ENCODE results near the gene DNM3.
"Not testable (repeated sequence)": the region's sequence is repeated elsewhere in the genome, so short reads cannot be mapped to it uniquely, and the experiment has no call there.

Gene DNM3

GRCh38 chr1:172421974-172422604 is 580.8 kb downstream of the DNM3 start:
- DNase-seq (ENCODE audit: low read depth), result no peak

GRCh38 chr1:172423336-172423735 is 582.0 kb downstream of the DNM3 start:
- DNase-seq (ENCODE audit: low read depth), result no peak

- DNase-seq (ENCODE audit: low read depth), result no peak
Observed at GRCh38 chr1:172425339-172425738, 584.0 kb downstream of the DNM3 start.

GRCh38 chr1:172427191-172427590 is 585.9 kb downstream of the DNM3 start:
- no peak for DNase-seq (ENCODE audit: low read depth)

DNA sequence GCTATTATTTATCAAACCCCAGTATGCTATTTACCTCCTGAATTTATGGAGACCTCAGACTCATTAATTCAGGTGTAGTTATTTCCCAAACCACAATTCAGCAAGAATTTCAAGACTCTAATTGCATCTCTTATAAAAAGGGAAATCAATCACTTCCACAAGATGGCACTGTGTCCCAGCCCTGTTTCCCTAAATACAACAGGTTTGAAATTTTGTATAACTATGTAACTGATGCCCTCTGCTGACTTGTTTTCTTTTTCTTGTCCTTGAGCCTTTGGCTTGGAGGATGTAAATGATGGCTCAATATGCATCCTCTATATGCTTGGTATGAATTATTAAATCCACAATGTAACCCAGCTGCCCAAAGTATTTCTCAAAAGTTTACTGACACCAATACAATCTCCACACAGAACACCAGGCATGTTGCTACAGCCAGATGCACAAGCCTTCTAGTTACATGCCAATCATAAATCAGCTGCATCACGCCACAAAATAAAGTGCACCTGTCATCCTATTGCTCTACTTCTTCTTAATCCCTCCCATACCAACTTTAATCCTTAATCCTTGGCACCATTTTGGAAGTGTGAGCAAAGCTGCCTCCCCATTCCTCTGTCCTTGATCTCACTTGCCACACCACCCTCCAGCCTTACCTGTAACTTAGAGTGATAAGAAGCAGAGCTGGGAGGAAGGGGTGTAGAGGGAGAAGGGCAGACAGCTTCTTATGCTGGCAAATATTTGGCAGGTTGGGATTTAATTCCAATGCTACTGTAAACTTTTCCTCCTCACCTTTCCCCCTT is 588.2 kb downstream of the DNM3 start:
- peak; percentile 80 for DNase-seq (ENCODE audit: low read depth)

GRCh38 chr1:172430128-172430454 is 588.8 kb downstream of the DNM3 start:
- no peak for DNase-seq (ENCODE audit: low read depth)

GRCh38 chr1:172431204-172431603 is 589.9 kb downstream of the DNM3 start:
- no peak for DNase-seq (ENCODE audit: low read depth)

GRCh38 chr1:172431721-172432192 is 590.5 kb downstream of the DNM3 start:
- DNase-seq (ENCODE audit: low read depth), result no peak

GRCh38 chr1:172437183-172437582 is 595.9 kb downstream of the DNM3 start:
- not testable (repeated sequence) for DNase-seq (ENCODE audit: low read depth)

GRCh38 chr1:172442404-172442803 is 601.1 kb downstream of the DNM3 start:
- no peak for DNase-seq (ENCODE audit: low read depth)

- no peak for DNase-seq (ENCODE audit: low read depth)
Observed at GRCh38 chr1:172442843-172443565, 601.7 kb downstream of the DNM3 start.

DNA sequence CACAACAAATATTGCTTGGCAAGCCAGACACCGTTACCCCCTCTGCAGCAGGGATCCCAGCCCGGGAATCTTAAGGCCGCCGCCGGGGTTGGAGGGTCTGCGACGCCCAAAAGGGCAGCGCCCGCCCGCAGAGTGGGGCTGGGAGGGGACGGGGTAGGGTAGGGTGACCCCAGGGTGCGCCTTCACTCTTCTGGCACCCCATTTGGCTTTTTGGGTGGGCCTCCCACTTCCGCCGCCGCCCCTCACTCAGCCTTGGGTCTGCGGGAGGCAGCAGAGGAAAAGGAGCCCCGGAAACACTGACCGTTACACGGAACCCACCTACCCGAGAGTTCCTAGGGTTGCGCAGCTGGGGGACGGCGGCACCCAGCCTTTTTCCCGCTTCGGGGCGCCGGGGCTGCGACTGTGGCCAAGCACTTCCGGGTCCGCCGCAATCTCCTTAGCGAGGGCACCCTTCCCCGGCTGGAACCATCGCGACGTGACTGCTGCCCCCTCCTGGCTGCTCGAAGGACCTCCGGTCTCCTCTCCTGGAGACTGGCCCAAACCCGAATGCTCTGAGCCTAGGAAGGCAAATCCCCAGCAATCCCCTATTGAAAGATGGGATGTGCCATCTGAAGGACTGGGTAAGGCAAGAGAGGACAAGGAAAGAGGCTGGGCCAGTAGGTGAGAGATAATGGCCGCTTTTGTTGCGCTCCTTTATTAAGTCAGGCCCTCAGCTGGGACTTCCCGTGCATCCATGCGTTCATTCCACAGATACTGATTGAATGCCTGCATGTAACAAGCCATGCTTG is 602.6 kb downstream of the DNM3 start, which contains the start of gene PIGC:
TSS of gene PIGC (minus strand) at position 404 of the 788 bp plus-strand sequence. CDS start 1,447 bp downstream, outside the sequence.
- peak; percentile 93 for DNase-seq (ENCODE audit: low read depth)

GRCh38 chr1:172446547-172446946 is 605.2 kb downstream of the DNM3 start:
- DNase-seq (ENCODE audit: low read depth), result no peak

DNA sequence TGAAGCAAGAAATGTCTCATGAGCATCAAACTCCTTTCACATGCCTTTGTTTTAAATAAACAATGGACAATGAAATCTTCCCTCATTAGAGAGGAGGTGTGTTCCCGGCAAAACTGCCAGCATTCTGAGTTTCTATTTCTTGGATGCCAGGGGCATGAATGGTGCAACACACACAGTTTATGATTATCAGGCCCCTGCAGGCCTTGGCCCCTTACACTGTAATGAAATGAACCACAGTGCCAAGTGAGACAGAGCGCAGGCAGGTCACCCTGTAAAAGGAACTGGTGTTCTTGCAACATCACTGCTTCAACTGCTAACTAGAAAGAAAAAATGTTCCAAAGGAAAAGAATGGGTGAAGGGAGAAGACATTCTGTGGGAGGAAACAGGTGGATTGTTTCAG is 606.3 kb downstream of the DNM3 start:
- DNase-seq (ENCODE audit: low read depth), result no peak

GRCh38 chr1:172448995-172449584 is 607.8 kb downstream of the DNM3 start:
- DNase-seq (ENCODE audit: low read depth), result peak; percentile 58

- peak; percentile 81 for DNase-seq (ENCODE audit: low read depth)
Observed at GRCh38 chr1:172449585-172450523, 608.6 kb downstream of the DNM3 start.

DNA sequence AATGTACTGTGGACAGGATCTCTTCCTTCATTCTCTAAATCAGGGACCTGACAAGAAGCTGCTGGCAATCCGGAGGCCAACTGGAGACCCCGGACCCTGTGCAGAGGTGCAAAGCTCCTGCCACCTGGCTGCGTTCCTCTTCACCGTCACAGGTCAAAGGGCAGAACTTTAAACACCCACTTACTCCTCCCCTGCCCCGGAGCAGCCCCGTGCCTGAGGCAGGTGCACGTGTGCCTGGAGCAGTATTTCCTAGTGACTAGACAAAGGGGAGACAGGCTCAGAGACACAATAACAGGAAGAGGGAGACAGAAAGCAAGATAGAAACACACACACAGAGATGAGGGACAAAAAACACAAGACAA is 609.2 kb downstream of the DNM3 start:
- no peak for DNase-seq (ENCODE audit: low read depth)

- peak; percentile 63 for DNase-seq (ENCODE audit: low read depth)
Observed at GRCh38 chr1:172451002-172451443, 609.7 kb downstream of the DNM3 start.

- DNase-seq (ENCODE audit: low read depth), result no peak
Observed at GRCh38 chr1:172452536-172453152, 611.3 kb downstream of the DNM3 start.

GRCh38 chr1:172453153-172453545 is 611.9 kb downstream of the DNM3 start:
- DNase-seq (ENCODE audit: low read depth), result no peak
